Stomach (tissue), 4 donors: ENCODE results near the gene SAAL1.

Source experiments
- EP300 ChIP-seq: sonication (generic); formaldehyde crosslinking; IDR thresholded peaks from one replicate; pipeline ENCODE4 v1.6.1; 2017; ENCODE audit warnings: antibody characterized with exemption
- POLR2A ChIP-seq, 4 donors: fragments of 450-650 bp; IDR thresholded peaks; one replicate each; pipeline ENCODE4 v1.6.1; 2016; ENCODE audit warnings: antibody characterized with exemption in 4 of 4, control low read depth in 2 of 4, mild to moderate bottlenecking in 1 of 4, moderate library complexity in 1 of 4
- POLR2AphosphoS5 ChIP-seq, 3 donors: sonication (generic); formaldehyde crosslinking; IDR thresholded peaks; one replicate each; pipeline ENCODE4 v1.6.1; 2016; ENCODE audit warnings: antibody characterized with exemption in 3 of 3
- TF ChIP-seq, protein P1 (sequence below), 7 experiments: fragments of 450-650 bp in 4 of 7; fragments of 200-600 bp in 3 of 7; sonication (generic) in 3 of 7; IDR thresholded peaks; one replicate each; pipeline ENCODE4 v1.5.1; 2016 to 2019; ENCODE audit warnings: antibody characterized with exemption in 7 of 7, control low read depth in 2 of 7, mild to moderate bottlenecking in 1 of 7

DNA sequence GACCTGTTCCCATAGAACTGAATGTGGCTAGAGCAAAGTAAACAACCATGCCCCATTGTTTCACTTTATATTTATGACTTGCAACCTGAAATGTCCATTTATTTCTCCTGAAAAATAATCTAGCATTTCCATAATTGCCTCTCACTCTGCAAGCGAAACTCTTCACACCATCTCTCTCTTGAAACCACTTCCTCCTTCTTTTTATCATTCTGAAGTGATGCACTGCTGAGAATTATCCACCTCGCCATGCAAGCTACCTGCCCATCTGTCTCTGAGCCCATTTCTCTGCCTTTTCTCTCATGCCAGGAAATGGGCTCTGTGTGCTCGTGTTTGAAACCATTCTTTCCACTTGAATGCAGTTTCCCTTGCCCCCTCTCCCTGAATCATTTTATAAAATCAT is 40.0 kb upstream of the SAAL1 start:
- TF ChIP-seq, protein P1, sequence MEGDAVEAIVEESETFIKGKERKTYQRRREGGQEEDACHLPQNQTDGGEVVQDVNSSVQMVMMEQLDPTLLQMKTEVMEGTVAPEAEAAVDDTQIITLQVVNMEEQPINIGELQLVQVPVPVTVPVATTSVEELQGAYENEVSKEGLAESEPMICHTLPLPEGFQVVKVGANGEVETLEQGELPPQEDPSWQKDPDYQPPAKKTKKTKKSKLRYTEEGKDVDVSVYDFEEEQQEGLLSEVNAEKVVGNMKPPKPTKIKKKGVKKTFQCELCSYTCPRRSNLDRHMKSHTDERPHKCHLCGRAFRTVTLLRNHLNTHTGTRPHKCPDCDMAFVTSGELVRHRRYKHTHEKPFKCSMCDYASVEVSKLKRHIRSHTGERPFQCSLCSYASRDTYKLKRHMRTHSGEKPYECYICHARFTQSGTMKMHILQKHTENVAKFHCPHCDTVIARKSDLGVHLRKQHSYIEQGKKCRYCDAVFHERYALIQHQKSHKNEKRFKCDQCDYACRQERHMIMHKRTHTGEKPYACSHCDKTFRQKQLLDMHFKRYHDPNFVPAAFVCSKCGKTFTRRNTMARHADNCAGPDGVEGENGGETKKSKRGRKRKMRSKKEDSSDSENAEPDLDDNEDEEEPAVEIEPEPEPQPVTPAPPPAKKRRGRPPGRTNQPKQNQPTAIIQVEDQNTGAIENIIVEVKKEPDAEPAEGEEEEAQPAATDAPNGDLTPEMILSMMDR (IDR thresholded peaks at IDR 0.05), result no peak
- TF ChIP-seq POLR2A (IDR thresholded peaks at IDR 0.05), result no peak
- no peak for TF ChIP-seq POLR2AphosphoS5 (IDR thresholded peaks at IDR 0.05)
- no peak for TF ChIP-seq EP300
